Astrocyte (in vitro differentiated cells and primary cell): ENCODE data around the gene PPP1R14B.

Experiments used
- EZH2 ChIP-seq: IDR thresholded peaks from 2 replicates; pipeline ENCODE4 v1.6.1; 2012; ENCODE audit warnings: mild to moderate bottlenecking, low read length, inconsistent platforms; ENCODE audit not compliant: insufficient read depth
- TF ChIP-seq, protein P1 (sequence below): IDR thresholded peaks from 2 replicates; pipeline ENCODE4 v1.5.1; 2011; ENCODE audit warnings: low read depth, mild to moderate bottlenecking, inconsistent platforms, low read length, moderate library complexity; ENCODE audit not compliant: insufficient read depth

DNA sequence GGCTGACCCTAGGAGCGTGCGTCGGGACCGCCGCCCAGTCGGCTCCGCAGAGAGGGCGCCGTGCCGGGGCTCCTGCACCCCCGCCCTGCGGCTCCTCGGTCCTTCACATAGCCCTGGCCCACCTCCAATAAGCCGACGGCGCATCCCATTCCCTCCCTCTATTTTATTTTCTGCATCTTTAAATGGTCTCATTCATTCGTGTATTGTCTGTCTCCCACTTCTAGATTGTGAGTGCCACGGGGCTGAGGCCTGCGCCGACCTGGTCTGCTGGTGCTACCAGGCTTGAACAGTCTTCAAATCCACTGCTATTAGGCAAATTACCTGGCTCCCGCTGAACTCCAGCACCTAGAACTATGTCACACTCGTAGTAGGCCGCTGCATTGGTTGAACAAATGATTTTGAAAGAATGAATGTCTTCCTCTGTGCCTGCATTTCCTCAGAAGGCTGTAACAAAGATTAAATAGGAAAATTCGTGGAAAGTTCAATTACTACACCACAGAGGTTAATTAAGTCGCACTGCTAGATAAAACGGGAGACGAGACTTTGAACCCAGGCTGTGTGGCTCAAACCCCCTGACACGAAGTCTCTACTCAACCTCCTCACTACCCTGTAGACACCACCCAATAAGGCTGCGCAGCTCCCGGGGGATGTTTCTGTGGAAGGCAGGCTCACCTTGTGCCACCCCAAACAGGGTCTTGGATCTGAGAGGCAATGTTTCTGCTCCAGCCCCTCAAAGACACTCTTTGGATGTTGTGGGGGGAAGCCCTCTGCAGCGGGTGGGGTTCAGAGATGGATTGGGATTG lies 1.2 kb upstream of the PPP1R14B start:
- TF ChIP-seq, protein P1, sequence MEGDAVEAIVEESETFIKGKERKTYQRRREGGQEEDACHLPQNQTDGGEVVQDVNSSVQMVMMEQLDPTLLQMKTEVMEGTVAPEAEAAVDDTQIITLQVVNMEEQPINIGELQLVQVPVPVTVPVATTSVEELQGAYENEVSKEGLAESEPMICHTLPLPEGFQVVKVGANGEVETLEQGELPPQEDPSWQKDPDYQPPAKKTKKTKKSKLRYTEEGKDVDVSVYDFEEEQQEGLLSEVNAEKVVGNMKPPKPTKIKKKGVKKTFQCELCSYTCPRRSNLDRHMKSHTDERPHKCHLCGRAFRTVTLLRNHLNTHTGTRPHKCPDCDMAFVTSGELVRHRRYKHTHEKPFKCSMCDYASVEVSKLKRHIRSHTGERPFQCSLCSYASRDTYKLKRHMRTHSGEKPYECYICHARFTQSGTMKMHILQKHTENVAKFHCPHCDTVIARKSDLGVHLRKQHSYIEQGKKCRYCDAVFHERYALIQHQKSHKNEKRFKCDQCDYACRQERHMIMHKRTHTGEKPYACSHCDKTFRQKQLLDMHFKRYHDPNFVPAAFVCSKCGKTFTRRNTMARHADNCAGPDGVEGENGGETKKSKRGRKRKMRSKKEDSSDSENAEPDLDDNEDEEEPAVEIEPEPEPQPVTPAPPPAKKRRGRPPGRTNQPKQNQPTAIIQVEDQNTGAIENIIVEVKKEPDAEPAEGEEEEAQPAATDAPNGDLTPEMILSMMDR = no peak
- no peak for TF ChIP-seq EZH2
